Measurements from ENCODE around the gene PGAP6.

PGAP6 gene

GRCh38 chr16:397736-398332 lies 16.1 kb upstream of the PGAP6 start:
- peak overlapping the region; percentile 12 for H3K4me3 ChIP-seq (ENCODE audit: low read depth, low read length)
- no peaks in the 10 kb centered on the region for H3K27me3 ChIP-seq (replicated peaks)
- no peak overlapping the region for H3K27ac ChIP-seq
- peak; percentile 50 for DNase-seq
- TF ChIP-seq CTCF (IDR thresholded peaks at IDR 0.05; ENCODE audit: low read depth, low read length, missing control alignments) = peak; percentile 65
- in situ Hi-C loops (cut with HindIII; ENCODE audit: low pct_ligation_motif_present, low sequenced_read_pairs) = no loop called here
- H3K36me3 ChIP-seq (replicated peaks) = peaks cover 12% of the 10 kb centered on the region

GRCh38 chr16:397135-397661 lies 15.4 kb upstream of the PGAP6 start, which contains the start of gene NME4:
NME4 (plus strand) TSS chr16:397199; CDS start chr16:397223, 24 bp downstream.
- peaks cover 12% of the 10 kb centered on the region for H3K36me3 ChIP-seq (replicated peaks)
- in situ Hi-C loops (cut with HindIII; ENCODE audit: low pct_ligation_motif_present, low sequenced_read_pairs) = no loop called here
- H3K4me3 ChIP-seq (ENCODE audit: low read depth, low read length) = peak within 1 kb of the TSS; percentile 54
- H3K27me3 ChIP-seq (replicated peaks) = no peaks in the 10 kb centered on the region
- DNase-seq = no peak
- peak within 1 kb of the TSS; percentile 2 for H3K27ac ChIP-seq
- TF ChIP-seq CTCF (IDR thresholded peaks at IDR 0.05; ENCODE audit: low read depth, low read length, missing control alignments) = no peak

- DNase-seq = peak; percentile 33
- H3K36me3 ChIP-seq (replicated peaks) = peaks cover 12% of the 10 kb centered on the region
- in situ Hi-C loops (cut with HindIII; ENCODE audit: low pct_ligation_motif_present, low sequenced_read_pairs) = no loop called here
- no peaks in the 10 kb centered on the region for H3K27me3 ChIP-seq (replicated peaks)
- H3K4me3 ChIP-seq (ENCODE audit: low read depth, low read length) = peak overlapping the region; percentile 54
- TF ChIP-seq CTCF (IDR thresholded peaks at IDR 0.05; ENCODE audit: low read depth, low read length, missing control alignments) = no peak
- no peak overlapping the region for H3K27ac ChIP-seq
Measured at GRCh38 chr16:396605-397004, 14.8 kb upstream of the PGAP6 start.

- Histone ChIP-seq H3K27me3 (replicated peaks) (no peaks in the 10 kb centered on the region), H3K4me3 (ENCODE audit: low read depth, low read length) (peak overlapping the region; percentile 54), H3K36me3 (replicated peaks) (peaks cover 12% of the 10 kb centered on the region), H3K27ac (no peak overlapping the region)
- in situ Hi-C loops (cut with HindIII; ENCODE audit: low pct_ligation_motif_present, low sequenced_read_pairs) = no loop called here
- TF ChIP-seq CTCF (IDR thresholded peaks at IDR 0.05; ENCODE audit: low read depth, low read length, missing control alignments) = no peak
- DNase-seq = no peak
Measured at GRCh38 chr16:396199-396598, 14.4 kb upstream of the PGAP6 start.

GRCh38 chr16:392450-393030 lies 10.8 kb upstream of the PGAP6 start:
- H3K27ac ChIP-seq = no peak overlapping the region
- H3K4me3 ChIP-seq (ENCODE audit: low read depth, low read length) = no peak overlapping the region
- in situ Hi-C loops (cut with HindIII; ENCODE audit: low pct_ligation_motif_present, low sequenced_read_pairs) = no loop called here
- no peak for DNase-seq
- no peaks in the 10 kb centered on the region for H3K36me3 ChIP-seq (replicated peaks)
- TF ChIP-seq CTCF (IDR thresholded peaks at IDR 0.05; ENCODE audit: low read depth, low read length, missing control alignments) = peak; percentile 12
- H3K27me3 ChIP-seq (replicated peaks) = no peaks in the 10 kb centered on the region

All from brain microvascular endothelial cell (primary cell).